K562 (cell line): Measurements from ENCODE around the gene MRPS10. TPM values are rescaled to one million over a fixed set of nuclear protein-coding genes. Genes with fewer than 3 reads are reported as not detected.

Experiments used
- ARID1B ChIP-seq: fragments of 450-650 bp; IDR thresholded peaks from 2 replicates; pipeline ENCODE4 v1.6.1; 2016; ENCODE audit warnings: antibody characterized with exemption, mild to moderate bottlenecking, inconsistent platforms
- BHLHE40 ChIP-seq: IDR thresholded peaks from 2 replicates; pipeline ENCODE4 v1.6.1; 2011; ENCODE audit warnings: low read length, improper control_type of control experiment
- HBP1 ChIP-seq: fragments of 450-650 bp; formaldehyde crosslinking; IDR thresholded peaks from 2 replicates; pipeline ENCODE4 v1.4.0; 2022; ENCODE audit warnings: missing genetic modification characterization
- L3MBTL2 ChIP-seq: fragments of 450-650 bp; IDR thresholded peaks from 2 replicates; pipeline ENCODE4 v1.6.1; 2016; ENCODE audit warnings: mild to moderate bottlenecking, moderate library complexity
- MECOM ChIP-seq: fragments of 250-450 bp; sonication (Bioruptor Pico); IDR thresholded peaks from 2 replicates; pipeline ENCODE4 v1.8.0; 2022; ENCODE audit warnings: inconsistent platforms
- MLX ChIP-seq, 2 experiments: fragments of 450-650 bp in 1 of 2; sonication (generic) in 1 of 2; formaldehyde crosslinking; conservative IDR thresholded peaks; 2 replicates each; pipeline versions ENCODE4 v1.4.0 to v1.8.1; 2020 to 2022; ENCODE audit warnings: mild to moderate bottlenecking in 1 of 2, missing genetic modification reagents in 1 of 2
- NKRF ChIP-seq: fragments of 450-650 bp; IDR thresholded peaks from 2 replicates; pipeline ENCODE4 v1.6.1; 2016; ENCODE audit warnings: borderline replicate concordance
- TBL1XR1 ChIP-seq, 2 experiments: IDR thresholded peaks; 2 replicates each; pipeline ENCODE4 v1.6.1; 2012; ENCODE audit warnings: improper control_type of control experiment in 2 of 2, low read length in 2 of 2, mild to moderate bottlenecking in 1 of 2
- THRB ChIP-seq: fragments of 450-650 bp; formaldehyde crosslinking; conservative IDR thresholded peaks from 2 replicates; pipeline ENCODE4 v1.4.0; 2022; ENCODE audit warnings: mild to moderate bottlenecking, missing genetic modification characterization
- ZNF318 ChIP-seq, 2 experiments: fragments of 450-650 bp; IDR thresholded peaks; 2 replicates each; pipeline ENCODE4 v1.6.1; 2016; ENCODE audit warnings: mild to moderate bottlenecking in 2 of 2, borderline replicate concordance in 1 of 2, low read depth in 1 of 2, moderate library complexity in 1 of 2
- ZNF589 ChIP-seq: fragments of 200-800 bp; sonication (Bioruptor generic); IDR thresholded peaks from 2 replicates; pipeline ENCODE4 v1.6.1; 2016; ENCODE audit warnings: low read depth, missing genetic modification characterization, missing compliant biosample characterization
- polyA plus RNA-seq, 8 experiments: library from polyadenylated mRNA; depleted of rRNA in 4 of 8; stranded (reverse) in 5 of 8; unstranded in 3 of 8; fragments of >200 nt; fragmentation: Nextera tagmentation in 2 of 8; fragmentation: Illumina TruSeq in 1 of 8; extraction: Ambion mirVana in 2 of 8; extraction: Trizol in 1 of 8; gene quantifications; 2 replicates each; pipeline versions ENCODE4 v1.2.1 to v1.2.3, GENCODE V29; 2011 to 2014; ENCODE audit warnings: inconsistent platforms in 1 of 8, missing spikeins in 1 of 8
- total RNA-seq, 7 experiments: library from RNA; depleted of rRNA in 6 of 7; stranded (reverse); fragments of >200 nt in 6 of 7; fragmentation: Illumina TruSeq in 2 of 7; extraction: Trizol in 2 of 7; gene quantifications; 2 replicates each; pipeline versions ENCODE4 v1.2.1 to v1.2.3, GENCODE V29; 2011 to 2021; ENCODE audit warnings: low replicate concordance in 1 of 7

The MRPS10 gene
- total and polyA plus RNA-seq, 9 of the 15 experiments (the other 6 are each of a cell fraction or from before 2014, with no cell fraction given), result 48.6 to 166 (median 93.7) TPM

GRCh38 chr6:42199106-42199981 is 18.3 kb downstream of the MRPS10 start (continued):
- no peak for TF ChIP-seq THRB (CRISPR knock-in tag)
- TF ChIP-seq L3MBTL2, result peak; percentile 96
- peak in 1 of 2 experiments; percentile 75; a peak in 2 of 4 replicates for TF ChIP-seq ZNF318 (IDR thresholded peaks at IDR 0.05; ENCODE audit: borderline replicate concordance in 1 of 2, low read depth in 1 of 2)
- TF ChIP-seq NKRF, result 0 out of 2 replicates have a peak, but pooled peaks have one; percentile 12
- peak; percentile 87 to 95; a peak in 3 of 4 replicates for TF ChIP-seq TBL1XR1 (IDR thresholded peaks at IDR 0.05; ENCODE audit: low read length in 2 of 2)
- 0 out of 2 replicates have a peak, but pooled peaks have one; percentile 69 for TF ChIP-seq HBP1 (CRISPR knock-in tag)
- TF ChIP-seq BHLHE40, result peak; percentile 92
- peak; percentile 64; the same call in 1 of the 2 replicates for TF ChIP-seq ZNF589 (CRISPR knock-in tag)
- no peak for TF ChIP-seq MLX (CRISPR knock-in tag; conservative IDR thresholded peaks at IDR 0.05)
- TF ChIP-seq MECOM (CRISPR knock-in tag), result peak; percentile 54
- peak; percentile 99 for TF ChIP-seq ARID1B
